ENCODE results near the gene GLIPR1L2.
"Not testable (repeated sequence)": the region's sequence is repeated elsewhere in the genome, so short reads cannot be mapped to it uniquely, and the experiment has no call there.

GLIPR1L2 gene

DNA sequence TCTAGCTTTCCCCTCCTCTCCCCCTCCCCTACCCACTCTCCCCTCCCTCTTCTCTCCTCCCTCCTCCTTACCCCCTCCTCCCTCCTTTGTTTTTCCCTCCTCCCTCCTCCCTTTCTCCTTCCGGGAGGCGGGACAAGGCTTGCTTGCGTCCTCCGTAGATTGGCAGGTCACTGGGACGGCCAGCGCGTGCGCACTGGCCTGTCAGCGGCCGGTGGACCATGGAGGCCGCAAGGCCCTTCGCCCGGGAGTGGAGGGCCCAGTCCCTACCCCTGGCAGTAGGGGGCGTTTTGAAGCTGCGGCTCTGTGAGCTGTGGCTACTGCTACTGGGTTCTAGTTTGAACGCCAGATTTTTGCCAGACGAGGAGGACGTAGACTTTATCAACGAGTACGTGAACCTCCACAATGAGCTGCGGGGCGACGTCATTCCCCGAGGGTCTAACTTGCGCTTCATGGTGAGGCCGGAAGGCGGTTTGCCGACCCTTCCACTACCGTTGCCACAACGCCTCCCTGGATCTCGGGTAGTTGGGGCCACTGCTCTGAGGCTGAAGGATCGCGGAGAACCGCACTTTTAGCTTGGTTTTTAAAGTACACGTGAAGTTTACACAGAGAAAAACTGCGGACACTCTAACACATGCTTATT is at the start of gene GLIPR1L2:
Gene GLIPR1L2 (plus strand): TSS at position 191 of the 640 bp plus-strand sequence. CDS start 28 bp downstream, at position 219.
- ATAC-seq (replicated peaks; ENCODE audit: extremely low read depth, poor library complexity, severe bottlenecking): peak; percentile 81
- Mint-ChIP-seq H3K9me3 (no peaks in the 10 kb centered on the region), H3K27ac (ENCODE audit: low read depth) (peak within 1 kb of the TSS; percentile 94), H3K4me1 (peaks cover 45% of the 10 kb centered on the region), H3K36me3 (ENCODE audit: insufficient read depth) (peaks cover 16% of the 10 kb centered on the region), H3K4me3 (peak within 1 kb of the TSS; percentile 90), H3K27me3 (no peaks in the 10 kb centered on the region)
- DNase-seq (ENCODE audit: low spot score in 2 of 2): peak; percentile 75 to 81

- peaks cover 4% of the 10 kb centered on the region for H3K4me1 Mint-ChIP-seq
- DNase-seq (ENCODE audit: low spot score in 2 of 2) (no peak), ATAC-seq (replicated peaks; ENCODE audit: extremely low read depth, poor library complexity, severe bottlenecking) (no peak)
- no peaks in the 10 kb centered on the region for H3K9me3 Mint-ChIP-seq
- H3K27me3 Mint-ChIP-seq: no peaks in the 10 kb centered on the region
- no peaks in the 10 kb centered on the region for H3K36me3 Mint-ChIP-seq (ENCODE audit: insufficient read depth)
- H3K27ac Mint-ChIP-seq (ENCODE audit: low read depth): no peak overlapping the region
- H3K4me3 Mint-ChIP-seq: no peak overlapping the region
These were observed 49.0 kb upstream of the GLIPR1L2 start for GRCh38 chr12:75341873-75342272.

- H3K4me3 Mint-ChIP-seq: no peak overlapping the region
- H3K4me1 Mint-ChIP-seq: peaks cover 7% of the 10 kb centered on the region
- H3K36me3 Mint-ChIP-seq (ENCODE audit: insufficient read depth): no peaks in the 10 kb centered on the region
- H3K27ac Mint-ChIP-seq (ENCODE audit: low read depth): no peak overlapping the region
- H3K9me3 Mint-ChIP-seq: no peaks in the 10 kb centered on the region
- ATAC-seq (replicated peaks; ENCODE audit: extremely low read depth, poor library complexity, severe bottlenecking): no peak
- no peaks in the 10 kb centered on the region for H3K27me3 Mint-ChIP-seq
- no peak for DNase-seq (ENCODE audit: low spot score in 2 of 2)
These were observed 45.4 kb upstream of the GLIPR1L2 start for GRCh38 chr12:75345531-75345930.

- H3K4me3 Mint-ChIP-seq; DNase-seq (ENCODE audit: low spot score in 2 of 2); H3K27me3 Mint-ChIP-seq; H3K27ac Mint-ChIP-seq (ENCODE audit: low read depth); H3K36me3 Mint-ChIP-seq (ENCODE audit: insufficient read depth); H3K9me3 Mint-ChIP-seq: not testable (repeated sequence)
- peaks cover 13% of the 10 kb centered on the region for H3K4me1 Mint-ChIP-seq
- peak; percentile 71 for ATAC-seq (replicated peaks; ENCODE audit: extremely low read depth, poor library complexity, severe bottlenecking)
These were observed 44.7 kb upstream of the GLIPR1L2 start for GRCh38 chr12:75346215-75346614.

DNA sequence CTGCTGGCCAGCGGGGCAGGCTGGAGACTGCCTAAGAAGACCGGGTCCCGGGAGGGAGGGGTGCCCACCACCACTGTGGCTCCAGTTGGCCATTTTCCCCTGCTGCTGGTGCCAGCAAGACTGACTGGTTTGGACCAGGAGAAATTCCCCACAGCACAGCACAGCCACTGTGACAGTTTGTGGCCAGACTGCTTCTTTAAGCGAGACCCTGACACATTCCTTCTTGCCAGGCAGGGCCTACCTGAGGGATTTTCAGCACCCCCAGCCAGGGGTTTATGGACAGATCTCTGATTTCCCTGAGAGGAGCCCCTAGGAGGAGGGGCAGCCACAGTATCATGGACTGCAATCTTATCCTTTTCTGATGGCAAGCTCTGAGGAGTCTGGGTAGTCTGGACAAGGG is 40.9 kb upstream of the GLIPR1L2 start:
- Mint-ChIP-seq H3K36me3 (ENCODE audit: insufficient read depth) (no peaks in the 10 kb centered on the region), H3K27ac (ENCODE audit: low read depth) (no peak overlapping the region), H3K27me3 (no peaks in the 10 kb centered on the region), H3K4me1 (peaks cover 13% of the 10 kb centered on the region), H3K4me3 (no peak overlapping the region), H3K9me3 (peaks cover 9% of the 10 kb centered on the region)
- ATAC-seq (replicated peaks; ENCODE audit: extremely low read depth, poor library complexity, severe bottlenecking): no peak
- no peak for DNase-seq (ENCODE audit: low spot score in 2 of 2)

DNA sequence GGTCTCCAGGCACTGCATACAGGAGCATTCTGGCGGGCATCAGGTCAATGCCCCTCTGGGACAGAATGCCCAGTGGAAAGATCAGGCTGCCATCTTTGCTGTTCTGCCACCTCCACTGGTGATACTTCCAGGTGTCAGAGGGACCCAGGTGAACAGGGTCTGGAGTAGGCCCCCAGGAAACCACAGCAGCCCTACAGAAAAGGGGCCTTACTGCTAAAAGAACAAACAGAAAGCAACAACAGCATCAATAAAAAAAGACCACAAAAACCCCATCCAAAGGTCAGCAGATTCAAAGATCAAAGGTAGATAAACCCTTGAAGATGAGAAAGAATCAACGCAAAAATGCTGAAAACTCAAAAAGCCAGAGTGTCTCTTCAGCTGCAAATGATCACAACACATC is 40.5 kb upstream of the GLIPR1L2 start:
- Mint-ChIP-seq H3K27me3 (no peaks in the 10 kb centered on the region), H3K4me1 (peaks cover 13% of the 10 kb centered on the region), H3K4me3 (no peak overlapping the region), H3K9me3 (peaks cover 14% of the 10 kb centered on the region), H3K36me3 (ENCODE audit: insufficient read depth) (peaks cover 2% of the 10 kb centered on the region), H3K27ac (ENCODE audit: low read depth) (no peak overlapping the region)
- no peak for ATAC-seq (replicated peaks; ENCODE audit: extremely low read depth, poor library complexity, severe bottlenecking)
- DNase-seq (ENCODE audit: low spot score in 2 of 2): no peak

DNA sequence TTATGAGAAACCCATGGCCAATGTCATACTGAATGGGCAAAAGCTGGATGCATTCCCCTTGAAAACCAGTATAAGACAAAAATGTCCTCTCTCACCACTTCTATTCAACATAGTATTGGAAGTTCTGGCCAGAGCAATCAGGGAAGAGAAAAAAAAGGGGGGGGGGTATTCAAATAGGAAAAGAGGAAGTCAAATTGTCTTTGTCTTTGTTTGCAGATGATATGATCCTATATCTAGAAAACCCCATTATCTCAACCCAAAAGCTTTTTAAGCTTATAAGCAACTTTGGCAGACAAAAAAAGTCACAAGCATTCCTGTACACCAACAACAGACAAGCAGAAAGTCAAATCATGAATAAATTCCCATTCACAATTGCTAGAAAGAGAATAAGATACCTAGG is 36.9 kb upstream of the GLIPR1L2 start:
- Mint-ChIP-seq H3K4me3 (no peak overlapping the region), H3K36me3 (ENCODE audit: insufficient read depth) (peaks cover 2% of the 10 kb centered on the region), H3K9me3 (peaks cover 16% of the 10 kb centered on the region), H3K27me3 (no peaks in the 10 kb centered on the region), H3K27ac (ENCODE audit: low read depth) (no peak overlapping the region), H3K4me1 (peaks cover 9% of the 10 kb centered on the region)
- no peak for ATAC-seq (replicated peaks; ENCODE audit: extremely low read depth, poor library complexity, severe bottlenecking)
- DNase-seq (ENCODE audit: low spot score in 2 of 2): no peak

GRCh38 chr12:75360920-75361319 is 30.0 kb upstream of the GLIPR1L2 start:
- H3K36me3 Mint-ChIP-seq (ENCODE audit: insufficient read depth): no peaks in the 10 kb centered on the region
- DNase-seq (ENCODE audit: low spot score in 2 of 2) (no peak), ATAC-seq (replicated peaks; ENCODE audit: extremely low read depth, poor library complexity, severe bottlenecking) (no peak)
- H3K27me3 Mint-ChIP-seq: no peaks in the 10 kb centered on the region
- H3K9me3 Mint-ChIP-seq: no peaks in the 10 kb centered on the region
- no peaks in the 10 kb centered on the region for H3K4me1 Mint-ChIP-seq
- H3K27ac Mint-ChIP-seq (ENCODE audit: low read depth): no peak overlapping the region
- H3K4me3 Mint-ChIP-seq: no peak overlapping the region

- H3K27ac Mint-ChIP-seq (ENCODE audit: low read depth): no peak overlapping the region
- DNase-seq (ENCODE audit: low spot score in 2 of 2) (no peak), ATAC-seq (replicated peaks; ENCODE audit: extremely low read depth, poor library complexity, severe bottlenecking) (no peak)
- no peak overlapping the region for H3K4me3 Mint-ChIP-seq
- H3K36me3 Mint-ChIP-seq (ENCODE audit: insufficient read depth): no peaks in the 10 kb centered on the region
- no peaks in the 10 kb centered on the region for H3K9me3 Mint-ChIP-seq
- no peaks in the 10 kb centered on the region for H3K4me1 Mint-ChIP-seq
- H3K27me3 Mint-ChIP-seq: no peaks in the 10 kb centered on the region
These were observed 29.5 kb upstream of the GLIPR1L2 start for GRCh38 chr12:75361408-75361807.

GRCh38 chr12:75364919-75365318 is 26.0 kb upstream of the GLIPR1L2 start:
- no peak for DNase-seq (ENCODE audit: low spot score in 2 of 2)
- ATAC-seq (replicated peaks; ENCODE audit: extremely low read depth, poor library complexity, severe bottlenecking): no peak
- Mint-ChIP-seq H3K27me3 (no peaks in the 10 kb centered on the region), H3K36me3 (ENCODE audit: insufficient read depth) (no peaks in the 10 kb centered on the region), H3K4me1 (no peaks in the 10 kb centered on the region), H3K4me3 (no peak overlapping the region), H3K27ac (ENCODE audit: low read depth) (no peak overlapping the region), H3K9me3 (no peaks in the 10 kb centered on the region)

DNA sequence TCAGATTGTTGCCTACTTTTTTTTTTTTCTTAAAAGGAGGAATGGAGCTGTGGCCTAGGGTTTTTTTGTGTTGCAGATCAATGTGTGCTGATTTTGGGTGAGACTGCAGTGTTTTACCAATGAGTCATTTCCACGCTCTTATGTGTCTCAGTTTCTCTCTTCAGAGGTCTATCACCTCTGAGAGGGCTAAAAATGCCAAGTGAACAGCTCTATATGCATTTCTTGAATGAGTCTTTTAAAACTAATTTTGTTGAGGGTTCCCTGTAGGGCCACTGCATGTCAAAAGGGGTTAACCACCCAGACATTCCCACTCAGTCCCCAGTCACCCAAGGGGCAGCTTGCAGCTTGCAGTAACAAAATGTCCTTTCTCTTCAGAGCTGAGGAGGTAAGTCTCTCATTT is 24.3 kb upstream of the GLIPR1L2 start:
- H3K27ac Mint-ChIP-seq (ENCODE audit: low read depth): no peak overlapping the region
- no peaks in the 10 kb centered on the region for H3K9me3 Mint-ChIP-seq
- H3K36me3 Mint-ChIP-seq (ENCODE audit: insufficient read depth): no peaks in the 10 kb centered on the region
- DNase-seq (ENCODE audit: low spot score in 2 of 2) (no peak), ATAC-seq (replicated peaks; ENCODE audit: extremely low read depth, poor library complexity, severe bottlenecking) (no peak)
- no peaks in the 10 kb centered on the region for H3K27me3 Mint-ChIP-seq
- no peak overlapping the region for H3K4me3 Mint-ChIP-seq
- H3K4me1 Mint-ChIP-seq: no peaks in the 10 kb centered on the region

- ATAC-seq (replicated peaks; ENCODE audit: extremely low read depth, poor library complexity, severe bottlenecking) (no peak), DNase-seq (ENCODE audit: low spot score in 2 of 2) (no peak)
- Mint-ChIP-seq H3K27ac (ENCODE audit: low read depth) (no peak overlapping the region), H3K36me3 (ENCODE audit: insufficient read depth) (no peaks in the 10 kb centered on the region), H3K27me3 (no peaks in the 10 kb centered on the region), H3K9me3 (no peaks in the 10 kb centered on the region), H3K4me3 (no peak overlapping the region), H3K4me1 (no peaks in the 10 kb centered on the region)
These were observed 15.9 kb upstream of the GLIPR1L2 start for GRCh38 chr12:75374971-75375370.

DNA sequence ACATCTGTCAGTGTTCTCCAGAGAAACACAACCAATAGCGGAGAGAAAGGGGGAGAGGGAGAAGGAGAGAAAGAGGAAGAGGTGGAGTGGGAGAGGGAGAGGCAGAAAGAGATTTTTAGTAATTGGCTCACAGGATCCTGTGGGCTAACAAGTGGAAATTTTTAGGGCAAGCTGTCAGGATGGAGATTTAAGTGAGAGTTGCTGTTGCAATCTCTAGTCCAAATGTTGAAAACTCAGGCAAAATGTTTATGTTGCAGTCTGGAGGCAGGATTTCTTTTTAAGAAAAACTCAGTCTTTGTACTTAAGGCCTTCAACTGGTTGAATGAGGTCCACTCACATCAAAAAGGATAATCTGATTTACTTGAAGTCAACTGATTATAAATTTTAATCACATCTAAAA is 12.5 kb upstream of the GLIPR1L2 start:
- no peaks in the 10 kb centered on the region for H3K4me1 Mint-ChIP-seq
- DNase-seq (ENCODE audit: low spot score in 2 of 2) (no peak), ATAC-seq (replicated peaks; ENCODE audit: extremely low read depth, poor library complexity, severe bottlenecking) (no peak)
- no peaks in the 10 kb centered on the region for H3K9me3 Mint-ChIP-seq
- no peaks in the 10 kb centered on the region for H3K27me3 Mint-ChIP-seq
- H3K4me3 Mint-ChIP-seq: no peak overlapping the region
- H3K36me3 Mint-ChIP-seq (ENCODE audit: insufficient read depth): no peaks in the 10 kb centered on the region
- H3K27ac Mint-ChIP-seq (ENCODE audit: low read depth): no peak overlapping the region
